ENCODE data around the gene EHD4.

GRCh38 chr15:41944313-41944940 lies 27.9 kb downstream of the EHD4 start:
- TF ChIP-seq POLR2AphosphoS5 (IDR thresholded peaks at IDR 0.05; ENCODE audit: low read depth, low read length) (no peak), POLR2A (IDR thresholded peaks at IDR 0.05; ENCODE audit: low read depth, low read length) (no peak), TAF1 (IDR thresholded peaks at IDR 0.05; ENCODE audit: borderline replicate concordance, low read depth, low read length) (no peak)

Measured in GM12892 (cell line).